Activated effector memory CD4-positive, alpha-beta T cell treated with Interleukin-2 at 50 U/mL for 16 hours (primary cell): ENCODE results near the gene UCN2.
A peak's percentile ranks its signal among the peaks of the same experiment; 100 is the strongest.
"Not testable (repeated sequence)": the region's sequence is repeated elsewhere in the genome, so short reads cannot be mapped to it uniquely, and the experiment has no call there.

Experiments used
- DNase-seq: peaks from one replicate; pipeline ENCODE4 v3.0.0-alpha.2; 2020

Gene UCN2

DNA sequence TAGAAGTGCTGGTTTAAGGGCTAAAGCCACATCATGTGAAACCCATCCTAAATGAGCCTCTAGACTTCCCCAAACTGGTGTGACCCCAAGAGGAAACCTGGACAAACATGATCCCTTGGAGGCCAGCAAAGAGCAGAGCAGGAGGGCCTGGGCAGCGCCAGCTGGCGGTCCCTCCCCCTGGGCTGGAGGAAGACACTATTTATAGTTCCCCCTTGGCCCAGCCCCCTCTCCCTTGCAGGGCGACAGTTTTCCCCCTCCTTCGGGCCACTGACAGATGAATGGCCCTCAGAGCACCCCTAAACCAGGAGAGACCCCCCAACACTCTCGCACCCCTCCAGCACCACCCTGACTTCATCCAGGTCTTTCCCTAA is 2.9 kb downstream of the UCN2 start:
- no peak for DNase-seq

DNA sequence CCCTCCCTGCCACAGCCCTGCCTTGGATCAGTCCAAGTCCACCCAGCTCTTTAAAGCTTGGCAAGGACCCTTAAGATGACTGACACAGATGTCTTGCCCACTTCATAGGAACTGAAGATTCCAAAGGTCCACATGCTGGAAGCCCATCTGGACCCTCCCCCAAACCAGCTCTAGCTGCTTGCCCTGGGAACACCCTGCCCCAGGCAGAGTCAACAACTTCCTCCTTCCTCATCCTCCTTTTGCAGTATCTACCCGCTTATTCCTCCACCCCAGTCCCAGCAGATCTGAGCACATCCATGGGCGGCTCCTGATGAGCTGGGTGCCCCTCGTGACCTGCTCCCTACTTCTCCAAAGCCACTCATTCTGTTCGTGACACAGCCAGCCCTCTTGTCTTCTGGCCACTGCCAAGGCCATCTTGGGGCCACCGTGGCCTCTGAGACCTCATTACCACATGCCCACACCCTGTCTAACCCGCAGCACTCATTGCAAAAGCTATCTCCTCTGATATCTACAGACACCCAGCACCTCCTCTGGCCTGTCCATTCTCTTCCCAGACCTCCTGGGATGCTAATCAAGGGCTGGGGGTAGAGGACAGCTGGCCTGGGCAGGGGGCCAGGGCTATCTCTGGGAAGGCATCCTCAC is 5.0 kb downstream of the UCN2 start:
- DNase-seq: no peak

DNA sequence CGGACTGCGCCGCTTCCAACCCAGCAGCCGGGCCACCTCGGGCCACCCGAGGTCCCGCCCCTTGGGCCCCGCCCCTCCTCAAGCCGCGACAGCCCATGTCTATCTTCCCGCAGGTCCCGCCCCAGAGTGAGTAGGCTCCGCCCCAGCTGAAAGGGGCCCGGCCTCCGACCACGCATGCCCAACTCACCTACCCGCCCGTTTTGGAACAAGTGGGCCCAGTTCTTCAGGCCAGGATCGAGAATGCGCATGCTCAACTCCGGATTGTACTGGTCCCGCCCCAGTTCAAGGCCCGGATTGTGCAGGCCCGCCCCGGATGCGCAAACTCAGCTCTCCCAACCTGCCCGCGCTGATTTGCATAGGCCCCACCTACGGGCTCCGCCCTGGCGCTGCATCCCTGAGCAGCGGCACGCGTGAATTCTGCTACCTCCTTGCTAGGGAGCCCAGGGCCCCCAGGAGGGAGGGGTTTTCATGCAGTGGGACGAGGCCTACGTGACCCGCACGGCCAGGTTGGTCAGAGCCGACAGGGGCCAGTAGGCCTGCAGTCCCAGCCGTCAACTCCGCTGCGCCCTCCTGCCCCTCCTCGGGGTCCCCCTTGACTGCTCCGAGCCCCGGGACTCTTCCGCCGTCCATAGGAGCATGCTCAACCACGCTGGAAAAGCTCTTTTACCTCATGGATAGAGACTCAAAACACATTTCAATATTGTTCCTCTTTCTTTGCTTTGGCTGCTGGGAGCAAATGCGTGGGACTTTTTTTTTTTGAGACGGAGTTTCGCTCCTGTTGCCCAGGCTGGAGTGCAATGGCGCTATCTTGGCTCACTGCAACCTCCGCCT is 6.6 kb downstream of the UCN2 start, which contains the start of gene PFKFB4:
Gene PFKFB4 (minus strand): TSS at position 8 of the 831 bp plus-strand sequence. CDS start 26 bp downstream, outside the sequence.
- peak; percentile 100 for DNase-seq

DNA sequence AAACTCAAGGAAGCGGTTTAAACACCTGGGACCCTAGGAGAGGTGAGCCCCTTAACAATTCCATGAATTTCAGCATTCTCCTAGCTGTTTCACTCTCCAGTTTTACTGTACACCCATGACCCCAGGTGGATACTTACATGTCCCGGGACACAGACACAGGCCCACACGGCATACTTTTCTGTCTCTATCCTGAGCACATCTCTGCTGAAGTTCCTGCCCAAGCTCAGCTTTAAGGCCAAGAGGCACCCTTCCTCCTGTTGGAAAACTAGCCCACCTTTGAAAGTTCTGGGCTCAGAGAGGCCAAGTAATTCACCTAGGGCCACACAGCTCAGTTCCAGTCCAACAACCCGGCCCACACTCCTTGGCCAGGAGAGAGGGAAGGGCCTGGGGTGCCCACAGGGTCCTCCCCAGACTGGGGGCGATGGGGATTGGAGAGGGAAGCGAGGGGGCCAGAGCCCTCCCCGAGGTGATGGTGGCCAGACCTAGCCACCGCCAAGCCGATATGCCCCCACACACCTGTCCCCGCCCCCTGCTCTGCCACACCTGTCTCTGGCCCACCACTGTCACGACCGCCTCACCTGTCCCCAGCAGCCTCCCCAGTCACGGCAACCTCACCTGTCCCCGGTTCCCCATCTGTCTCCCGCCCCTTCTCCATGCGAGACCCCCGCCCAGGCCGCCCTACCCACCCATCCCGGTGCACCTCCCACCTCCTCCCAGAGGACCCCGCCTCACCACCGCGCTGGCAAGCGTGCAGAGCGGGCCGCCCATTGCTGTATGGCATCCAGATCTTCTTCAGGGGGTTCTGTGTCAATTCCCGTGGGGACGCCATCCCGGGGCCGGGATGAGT is 7.4 kb downstream of the UCN2 start:
- no peak for DNase-seq

DNA sequence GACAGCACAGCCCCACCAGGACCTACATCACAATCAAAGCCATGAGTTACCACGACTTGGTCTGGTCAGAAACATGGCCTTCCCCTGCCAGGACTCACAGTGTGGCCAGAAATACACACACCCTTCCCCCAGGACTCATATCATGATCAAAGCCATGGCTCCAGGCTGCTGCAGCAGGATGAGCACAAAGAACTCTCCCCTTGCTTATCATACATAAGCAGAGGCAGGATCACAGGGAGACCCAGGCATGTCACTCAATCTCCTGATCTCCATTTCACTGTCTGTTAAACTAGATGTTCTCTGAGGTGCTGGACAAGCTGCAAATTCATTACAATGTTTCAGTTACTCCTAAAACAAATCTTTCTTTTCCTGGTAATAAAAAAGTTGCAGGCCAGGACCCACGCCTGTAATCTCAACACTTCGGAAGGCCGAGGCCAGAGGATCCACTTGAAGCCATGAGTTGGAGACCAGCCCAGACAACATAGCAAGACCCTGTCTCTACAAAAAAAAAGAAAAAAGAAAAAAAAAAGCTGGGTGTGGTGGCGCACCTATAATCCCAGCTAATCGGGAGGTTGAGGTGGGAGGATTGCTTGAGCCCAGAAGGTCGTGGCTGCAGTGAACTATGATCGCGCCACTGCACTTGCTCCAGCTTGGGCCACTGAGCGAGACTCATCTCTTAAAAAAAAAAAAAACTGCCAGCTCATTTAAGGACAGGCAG is 8.2 kb downstream of the UCN2 start:
- DNase-seq: no peak

DNA sequence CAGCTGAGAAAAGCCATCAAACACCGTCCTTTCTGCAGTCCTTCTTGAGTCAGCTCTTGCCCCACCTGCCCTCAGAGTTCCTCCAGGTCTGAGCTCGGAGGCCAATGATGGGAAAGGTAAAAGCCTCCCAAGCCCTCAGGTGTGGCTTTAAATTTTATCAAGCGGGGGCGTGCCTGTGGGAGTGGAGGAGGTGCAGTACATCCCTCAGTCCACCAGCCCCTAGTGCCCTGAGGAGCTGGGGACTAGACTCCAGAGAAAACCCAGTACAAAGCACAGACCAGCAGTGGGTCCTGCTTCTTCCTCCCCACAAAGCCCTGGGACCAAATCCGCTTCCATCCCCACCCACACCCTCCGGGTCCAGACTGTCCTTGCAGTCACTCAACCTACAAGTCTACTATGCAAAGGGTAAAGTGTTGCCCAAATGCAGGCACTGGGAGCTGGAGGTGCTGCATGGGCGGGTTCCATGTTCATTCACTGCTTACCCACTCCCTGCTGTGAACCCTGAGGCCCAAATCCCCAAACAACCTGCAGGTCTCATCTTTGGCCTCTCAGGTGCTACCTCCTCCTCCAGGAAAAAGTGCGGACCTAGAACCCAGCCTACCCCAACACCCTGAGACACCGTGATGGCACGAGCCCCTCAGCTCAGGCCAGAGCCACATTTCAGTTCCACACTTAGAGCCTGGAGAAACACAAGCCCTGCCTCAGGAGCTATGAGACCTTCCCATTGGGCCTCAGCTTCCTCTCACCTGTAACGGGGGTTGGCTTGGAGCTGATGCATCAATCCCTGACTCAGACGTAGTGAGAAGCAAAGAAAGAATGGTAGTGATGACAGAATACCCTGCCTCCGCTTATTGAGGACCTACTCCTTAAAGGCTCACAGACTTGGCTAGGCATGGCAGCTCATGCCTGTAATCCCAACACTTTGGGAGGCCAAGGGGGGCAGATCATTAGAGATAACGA is 9.4 kb downstream of the UCN2 start:
- no peak for DNase-seq

DNA sequence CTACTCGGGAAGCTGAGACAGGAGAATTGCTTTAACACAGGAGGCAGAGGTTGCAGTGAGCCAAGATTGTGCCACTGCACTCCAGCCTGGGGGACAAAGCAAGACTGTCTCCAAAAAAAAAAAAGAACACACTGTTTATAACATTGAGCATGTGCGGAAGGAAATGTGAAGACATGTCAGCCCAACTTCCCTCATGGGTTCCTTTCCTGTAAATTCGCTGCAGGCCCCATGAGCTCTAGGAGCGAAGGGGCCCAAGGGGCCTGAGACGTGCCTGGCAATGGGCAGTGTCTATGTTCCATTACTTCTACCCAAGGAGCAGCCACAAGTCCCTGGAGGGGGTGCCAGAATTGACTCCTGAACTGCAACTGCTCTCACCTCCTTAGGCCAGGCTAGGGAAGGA is 10.2 kb downstream of the UCN2 start:
- no peak for DNase-seq

DNA sequence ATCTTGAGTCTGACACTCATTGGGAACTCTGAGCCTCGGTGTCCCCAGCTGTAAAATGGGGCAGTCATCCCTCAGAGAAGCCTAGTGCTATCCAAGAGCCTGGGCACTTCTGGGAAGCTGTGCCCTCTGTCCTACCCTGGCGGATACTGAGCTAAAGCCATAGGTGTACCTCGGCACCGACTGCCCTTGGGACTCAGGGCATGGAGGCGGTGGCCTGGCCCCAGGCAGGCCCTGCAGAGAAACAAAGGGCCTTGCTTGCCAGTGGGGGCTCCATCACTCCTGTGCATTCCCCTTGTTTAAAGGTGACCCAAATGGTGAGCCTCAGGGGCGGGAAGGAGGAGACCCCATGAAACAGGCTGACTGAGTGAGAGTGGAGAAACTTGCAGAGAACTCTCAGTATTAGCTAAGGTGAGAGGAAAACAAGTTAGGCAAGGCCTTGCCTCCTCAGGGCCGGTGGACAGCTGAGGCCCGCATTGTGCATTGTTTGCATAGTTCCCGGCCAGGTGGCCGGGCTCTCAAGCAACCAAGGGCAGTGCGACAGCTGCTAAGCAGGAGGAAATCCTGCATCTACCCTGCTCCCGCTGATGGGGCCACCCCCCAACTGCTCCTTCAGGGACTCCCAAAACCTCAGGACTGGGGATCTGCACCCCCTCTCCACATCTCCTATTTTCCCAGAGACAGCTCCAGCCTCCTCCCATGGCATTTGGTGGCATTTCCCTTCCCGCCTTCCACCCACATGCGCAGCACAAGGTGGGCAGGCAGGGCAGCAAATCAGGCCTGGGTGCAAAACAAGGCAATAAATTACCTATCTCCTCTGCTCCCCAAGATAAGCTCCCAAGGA is 11.2 kb downstream of the UCN2 start:
- no peak for DNase-seq

DNA sequence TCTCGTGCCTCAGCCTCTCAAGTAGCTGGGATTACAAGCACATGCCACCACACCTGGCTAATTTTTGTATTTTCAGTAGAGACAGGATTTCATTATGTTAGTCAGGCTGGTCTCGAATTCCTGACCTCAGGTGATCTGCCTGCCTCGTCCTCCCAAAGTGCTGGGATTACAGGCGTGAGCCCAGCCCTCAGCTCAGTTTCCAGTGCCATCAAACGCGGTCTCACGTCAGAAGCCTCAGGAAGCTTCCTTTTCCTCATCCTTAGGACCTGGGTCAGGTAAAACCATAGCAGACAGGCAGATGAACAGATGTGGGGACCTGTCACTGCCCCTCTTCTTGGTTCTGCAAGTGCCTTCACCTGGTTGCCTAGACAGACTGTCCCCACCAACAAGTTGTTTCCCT is 11.9 kb downstream of the UCN2 start:
- not testable (repeated sequence) for DNase-seq

DNA sequence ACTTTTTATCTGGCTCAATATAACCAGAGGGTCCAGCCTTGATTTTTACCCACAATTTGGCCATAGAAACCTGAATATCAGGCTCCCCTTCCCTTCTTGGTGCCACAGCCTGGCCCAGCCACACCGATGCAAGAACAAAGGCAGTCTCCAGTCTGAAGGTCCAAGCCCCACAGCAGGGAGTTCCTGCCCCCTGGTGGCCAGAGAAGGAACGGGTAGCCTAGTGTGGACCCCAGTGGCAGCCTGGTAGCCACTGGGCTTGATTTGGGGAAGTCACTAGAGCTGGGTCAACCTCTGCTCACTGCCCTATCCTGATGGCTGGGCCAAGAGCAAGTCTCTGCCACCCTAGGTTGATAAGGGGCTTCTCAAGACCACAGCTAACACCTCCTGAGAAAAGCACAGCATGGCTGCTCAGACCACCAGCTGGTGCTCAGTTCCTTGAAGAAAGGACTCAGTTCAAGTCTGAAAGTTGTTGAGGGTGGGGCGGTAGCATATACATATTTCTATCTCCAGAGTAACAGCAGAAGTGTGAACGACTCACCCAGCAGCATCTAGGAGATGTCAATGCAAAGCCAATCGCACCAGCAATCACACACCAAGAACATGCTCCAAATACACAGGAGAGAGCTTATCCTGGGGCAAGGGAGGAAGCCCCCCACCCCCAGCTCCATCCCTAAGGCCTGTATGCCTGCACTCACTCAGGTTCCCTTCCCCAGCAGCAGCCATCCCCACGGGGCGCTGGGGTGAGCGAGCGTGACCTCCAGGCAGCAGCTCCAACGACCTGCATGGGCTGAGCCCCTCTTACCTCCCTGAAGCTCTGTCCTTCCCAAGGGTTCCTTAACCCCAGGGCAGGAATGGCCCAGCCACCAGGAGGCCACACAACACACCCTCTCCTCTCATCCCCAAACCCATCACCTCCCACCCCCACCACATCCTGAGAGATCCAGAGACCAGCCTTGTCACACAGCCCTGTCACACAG is 14.6 kb downstream of the UCN2 start:
- peak; percentile 71 for DNase-seq

DNA sequence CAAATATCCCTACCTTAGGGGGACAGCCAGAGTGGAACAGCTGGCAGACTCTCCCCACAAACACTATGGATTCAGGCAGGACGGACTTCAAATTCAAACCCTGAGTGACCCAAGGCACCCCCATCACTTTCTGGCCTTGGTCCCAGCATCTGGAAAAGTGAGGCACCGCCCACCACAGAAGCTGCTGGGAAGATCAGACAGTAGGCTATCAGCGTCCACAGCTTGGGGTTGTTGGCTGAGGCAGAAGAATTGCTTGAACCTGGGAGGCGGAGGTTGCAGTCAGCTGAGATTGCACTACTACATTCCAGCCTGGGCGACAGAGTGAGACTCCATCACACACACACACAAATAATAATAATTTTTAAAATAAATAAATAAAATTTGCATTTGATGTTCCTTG is 15.5 kb downstream of the UCN2 start:
- no peak for DNase-seq

DNA sequence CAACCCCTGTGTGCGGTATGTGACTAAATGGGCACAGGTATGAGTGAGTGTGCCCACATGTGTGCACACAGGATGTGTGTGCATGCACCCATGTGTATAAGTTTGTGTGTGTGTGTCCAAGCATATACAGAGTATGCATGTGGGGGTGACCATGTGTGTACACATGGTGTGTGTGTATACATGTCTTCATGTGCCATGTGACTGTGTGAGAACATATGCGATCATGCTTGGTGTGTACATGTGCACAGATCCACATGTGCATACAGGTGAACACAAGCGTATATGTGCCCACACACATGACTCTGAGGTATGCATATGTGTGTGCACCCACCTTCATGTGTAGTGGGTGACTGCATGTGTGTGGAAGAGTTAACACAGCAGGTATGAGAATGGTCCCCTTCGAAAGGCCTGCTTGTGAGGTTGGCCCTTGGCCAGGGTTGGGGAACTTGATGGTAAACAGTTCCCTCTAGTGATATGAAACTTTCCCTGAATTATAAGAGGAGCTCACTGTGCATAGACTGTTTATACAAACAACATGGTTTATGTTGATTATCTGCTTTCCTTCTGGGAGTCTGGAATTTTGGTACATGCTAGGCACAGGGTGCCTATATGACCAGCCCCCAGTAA is 17.3 kb downstream of the UCN2 start:
- DNase-seq: no peak

DNA sequence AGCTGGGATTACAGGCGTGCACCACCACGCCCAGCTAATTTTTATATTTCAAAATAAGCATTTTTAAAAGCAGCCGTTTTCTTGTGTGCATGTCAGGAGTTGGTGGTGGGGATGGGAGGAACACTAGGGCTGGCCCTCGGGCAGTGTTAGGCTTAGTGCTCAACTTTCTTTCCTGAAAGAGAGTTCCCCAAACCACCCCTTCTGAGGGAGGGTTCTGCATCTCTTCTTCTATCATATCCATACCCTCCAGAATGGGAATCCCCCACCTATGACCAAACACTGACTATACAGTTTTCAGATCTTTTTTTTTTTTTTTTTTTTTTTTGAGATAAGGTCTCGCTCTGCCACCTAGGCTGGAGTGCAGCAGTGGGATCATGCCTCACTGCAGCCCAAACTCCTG is 19.4 kb downstream of the UCN2 start:
- no peak for DNase-seq

DNA sequence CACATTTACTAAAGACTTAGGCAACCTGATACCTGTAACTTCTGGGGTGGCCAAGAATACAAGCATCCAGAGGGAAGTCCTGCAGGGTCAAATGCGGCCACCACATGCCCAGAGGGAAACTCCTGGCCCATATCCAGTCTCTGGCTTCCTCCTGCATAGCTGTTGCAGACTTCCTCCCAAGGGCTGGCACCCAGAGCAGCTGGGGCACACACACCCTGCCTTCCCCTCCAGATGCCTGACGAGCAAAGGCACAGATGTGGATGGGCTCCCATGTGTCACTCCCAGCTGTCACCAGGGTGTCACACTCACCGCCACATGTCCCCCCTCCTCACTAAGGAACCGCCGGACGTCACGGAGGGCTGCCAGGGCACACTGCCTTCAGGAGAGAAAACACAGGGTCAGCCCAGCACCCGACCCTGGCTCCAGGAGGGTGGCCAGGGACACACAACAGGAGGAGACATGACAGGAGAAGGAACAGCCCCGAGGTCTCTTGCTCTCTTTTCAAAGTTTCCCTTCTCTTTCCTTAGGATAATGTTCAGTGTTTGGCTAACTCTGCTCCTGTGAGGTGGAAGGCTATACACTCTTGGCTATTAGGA is 20.2 kb downstream of the UCN2 start:
- no peak for DNase-seq

DNA sequence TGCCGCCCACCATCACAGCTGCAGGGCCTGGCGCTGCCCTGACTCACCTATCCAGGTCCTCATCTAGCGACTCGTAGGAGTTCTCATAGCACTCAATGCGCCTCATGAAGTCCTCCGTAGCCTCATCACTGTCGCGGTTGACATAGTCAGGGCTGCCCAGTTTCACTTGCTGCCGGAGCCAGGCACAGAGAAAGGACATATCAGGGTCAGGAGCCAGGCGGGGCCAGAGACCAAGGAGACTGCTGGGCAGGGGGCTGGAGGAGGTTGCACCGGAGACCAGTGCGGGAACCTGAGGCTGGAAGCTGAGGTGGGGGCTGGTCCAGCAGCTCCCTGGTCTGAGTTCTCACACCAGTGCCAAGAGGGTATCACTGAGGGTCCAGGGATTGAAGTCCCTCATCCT is 25.1 kb downstream of the UCN2 start:
- no peak for DNase-seq

DNA sequence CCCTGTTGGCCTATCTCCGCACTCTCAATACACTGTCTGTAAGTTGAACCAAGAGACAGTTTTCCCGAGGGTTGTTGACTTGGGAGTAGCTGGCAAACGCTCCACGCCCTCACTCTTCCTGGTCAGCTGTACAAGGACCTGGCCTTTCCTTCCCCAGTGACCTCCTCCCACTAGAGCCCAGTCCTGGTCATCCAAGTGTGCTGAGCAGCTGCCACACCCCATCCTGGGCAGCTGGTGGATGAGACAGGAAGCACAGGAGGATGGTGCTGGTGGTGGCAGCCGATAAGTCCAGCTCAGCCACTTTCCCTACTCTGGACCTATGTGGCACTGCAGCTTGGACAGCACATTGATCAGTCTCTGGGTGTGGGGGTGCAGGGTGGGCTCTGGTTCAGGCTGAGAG is 26.8 kb downstream of the UCN2 start:
- DNase-seq: no peak

DNA sequence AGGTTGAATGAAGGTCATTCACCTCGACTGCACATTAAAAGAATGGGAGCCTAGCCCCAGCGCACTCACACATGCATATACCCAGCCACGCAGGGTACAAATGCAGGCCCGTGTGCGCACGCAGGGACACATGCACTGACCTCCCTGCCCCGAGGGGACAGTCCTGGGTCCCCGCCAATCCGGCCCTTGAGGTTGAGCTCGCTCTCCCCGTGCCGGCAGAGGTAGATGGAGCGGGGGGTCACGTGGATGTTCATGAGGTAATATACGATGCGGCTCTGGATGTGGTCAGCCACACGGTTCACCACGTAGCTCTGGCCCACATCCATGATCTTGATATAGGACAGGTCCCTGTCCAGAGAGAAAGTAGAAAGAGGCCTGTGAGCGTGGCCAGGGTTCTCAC is 27.5 kb downstream of the UCN2 start:
- no peak for DNase-seq

DNA sequence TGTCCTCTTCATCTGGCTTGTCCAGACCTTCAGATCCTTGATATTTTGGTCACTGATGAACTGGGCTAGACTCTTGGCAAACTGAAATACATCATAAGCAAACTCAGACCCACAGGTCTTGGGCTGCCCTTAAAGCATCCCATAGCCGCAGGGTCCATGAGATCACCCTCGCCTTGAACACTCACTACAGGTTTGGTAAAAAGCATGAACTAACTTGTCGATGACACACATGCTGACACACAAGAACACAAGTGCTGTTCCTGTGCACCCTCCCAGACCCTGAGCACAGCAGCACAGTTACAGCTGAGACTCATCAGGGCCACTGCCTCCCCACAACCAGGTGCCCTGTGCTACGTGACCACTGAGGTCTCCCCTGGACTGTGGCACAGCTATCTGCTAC is 28.0 kb downstream of the UCN2 start:
- no peak for DNase-seq

DNA sequence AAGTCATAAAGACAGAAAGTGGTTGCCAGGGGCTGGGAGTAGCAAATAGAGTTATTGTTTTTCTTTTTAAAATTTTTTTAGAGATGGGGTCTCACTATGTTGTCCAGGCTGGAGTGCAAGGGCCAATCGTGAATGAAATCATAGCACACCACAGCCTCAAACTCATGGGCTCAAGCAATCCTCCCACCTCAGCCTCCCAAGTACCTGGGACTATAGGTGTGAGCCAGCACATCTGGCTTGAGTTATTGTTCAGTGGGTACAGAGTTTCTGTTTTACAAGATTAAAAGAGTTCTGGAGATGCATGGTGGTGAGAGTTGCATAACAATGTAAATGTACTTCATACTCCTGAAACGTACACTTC is 30.6 kb downstream of the UCN2 start:
- no peak for DNase-seq
